SW 1271 (cell line): Measurements from ENCODE around the gene IL31RA.

Experiments
- DNase-seq, 2 experiments: peaks; one replicate each; lab custom pipeline; 2025; lab: John Stamatoyannopoulos, UW

The IL31RA gene

DNA sequence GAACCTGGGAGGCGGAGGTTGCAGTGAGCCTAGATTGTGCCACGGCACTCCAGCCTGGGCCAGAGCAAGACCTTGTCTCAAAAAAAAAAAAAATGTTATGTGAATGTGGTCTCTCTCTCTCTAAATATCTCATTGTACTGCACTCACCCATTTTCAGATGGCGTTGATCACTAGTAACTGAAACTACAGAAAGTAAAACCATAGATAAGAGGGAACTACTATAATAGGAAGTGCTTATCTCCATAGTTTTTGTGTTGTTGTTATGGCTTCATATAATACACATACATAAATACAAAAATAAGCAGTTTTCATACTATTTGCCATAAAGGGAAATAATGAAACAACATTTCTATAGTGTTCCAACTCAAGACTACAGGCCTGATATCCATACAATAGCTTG is 9.1 kb downstream of the IL31RA start:
- DNase-seq: no peak

DNA sequence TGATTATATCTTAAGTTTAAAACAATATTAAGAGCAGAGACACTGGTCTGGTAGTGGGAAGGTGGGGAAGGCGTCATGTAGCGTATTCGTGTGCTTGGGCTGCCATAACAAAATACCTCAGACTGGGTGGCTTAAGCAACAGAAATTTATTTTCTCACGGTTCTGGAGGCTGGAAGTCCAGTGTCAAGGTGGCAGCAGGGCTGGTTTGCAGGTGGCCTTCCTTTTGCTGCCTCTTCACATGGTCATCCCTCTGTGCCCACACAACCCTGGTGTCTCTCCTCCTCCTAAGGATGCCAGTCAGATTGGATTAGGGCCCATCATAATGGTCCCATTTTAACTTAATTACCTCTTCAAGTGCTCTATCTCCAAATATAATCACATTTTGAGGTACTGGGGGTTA is 9.6 kb downstream of the IL31RA start:
- DNase-seq: no peak

DNA sequence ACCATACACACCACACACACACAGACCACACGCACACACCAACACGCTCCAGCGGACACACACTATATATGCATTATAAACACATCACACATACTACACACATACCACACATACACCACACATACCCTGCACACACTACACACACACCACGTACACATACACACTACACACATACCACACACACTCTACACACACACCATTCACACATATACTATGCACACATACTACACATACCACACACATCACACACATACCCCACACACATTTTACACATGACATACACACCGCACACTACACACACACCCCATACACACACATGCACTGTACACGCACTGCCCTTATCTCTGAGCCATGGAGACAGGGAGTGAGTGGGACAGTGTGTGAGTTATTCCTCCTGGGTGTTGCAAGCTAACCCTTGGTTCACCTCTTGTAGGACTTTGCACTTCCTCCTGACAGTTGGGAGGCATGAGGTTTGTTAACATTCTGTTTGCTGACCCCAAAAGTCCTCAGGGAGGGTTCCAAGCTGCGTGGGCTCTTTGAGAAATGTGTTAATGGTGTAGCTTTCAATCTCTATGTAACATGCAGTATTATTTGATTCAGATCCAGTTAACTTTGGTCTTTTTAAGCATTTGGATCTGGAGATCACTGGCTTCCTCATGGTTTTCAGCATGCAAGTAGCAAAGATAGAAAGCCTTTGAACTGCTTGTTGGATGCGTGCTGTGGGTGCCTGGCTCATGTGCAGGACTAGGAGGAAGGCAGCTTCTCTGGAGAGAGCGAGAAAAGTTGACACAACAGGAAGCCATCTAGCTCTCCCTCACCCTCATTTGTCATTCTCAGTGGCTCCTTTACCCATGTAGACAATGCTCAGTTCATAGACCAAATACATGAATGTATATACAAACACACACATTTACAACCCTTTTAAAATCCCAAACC is 13.7 kb downstream of the IL31RA start:
- DNase-seq: no peak

DNA sequence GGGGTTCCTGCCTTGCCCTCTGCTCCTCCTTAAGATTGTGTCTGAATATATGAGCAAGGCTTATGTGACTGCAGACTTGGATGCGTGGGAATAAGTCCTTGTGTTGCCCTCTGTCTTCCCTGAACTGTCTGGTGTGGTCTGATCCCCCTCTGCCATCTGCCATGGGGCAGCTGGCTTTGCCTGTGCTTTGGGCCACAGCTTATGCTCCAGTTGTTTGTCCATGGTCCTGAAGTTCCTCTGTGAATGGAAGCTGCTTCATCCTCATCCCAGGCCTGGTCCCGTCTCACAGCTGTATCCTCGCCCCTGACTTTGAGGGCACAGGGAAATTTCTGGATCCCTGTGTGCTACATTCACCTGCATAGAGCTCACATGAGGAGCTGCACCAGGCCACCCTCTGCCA is 14.7 kb downstream of the IL31RA start:
- DNase-seq: no peak

DNA sequence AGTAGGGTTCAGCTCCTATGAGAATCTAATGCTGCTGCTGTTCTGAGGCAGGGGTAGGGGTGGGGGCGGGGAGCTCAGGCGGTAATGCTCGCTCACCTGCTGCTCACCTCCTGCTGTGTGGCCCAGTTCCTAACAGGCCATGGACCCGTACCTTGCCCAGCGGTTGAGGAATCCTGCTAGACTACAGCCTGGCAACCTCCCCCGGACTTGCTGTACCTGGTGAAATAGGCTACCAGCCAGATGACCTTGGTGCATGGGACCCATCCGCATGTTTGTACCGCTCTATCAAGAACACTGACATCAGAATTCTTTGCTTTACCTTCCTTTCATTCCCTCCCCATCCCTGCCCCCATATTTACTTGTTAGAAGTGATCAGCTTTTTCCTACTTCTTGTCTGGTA is 15.3 kb downstream of the IL31RA start:
- no peak for DNase-seq

DNA sequence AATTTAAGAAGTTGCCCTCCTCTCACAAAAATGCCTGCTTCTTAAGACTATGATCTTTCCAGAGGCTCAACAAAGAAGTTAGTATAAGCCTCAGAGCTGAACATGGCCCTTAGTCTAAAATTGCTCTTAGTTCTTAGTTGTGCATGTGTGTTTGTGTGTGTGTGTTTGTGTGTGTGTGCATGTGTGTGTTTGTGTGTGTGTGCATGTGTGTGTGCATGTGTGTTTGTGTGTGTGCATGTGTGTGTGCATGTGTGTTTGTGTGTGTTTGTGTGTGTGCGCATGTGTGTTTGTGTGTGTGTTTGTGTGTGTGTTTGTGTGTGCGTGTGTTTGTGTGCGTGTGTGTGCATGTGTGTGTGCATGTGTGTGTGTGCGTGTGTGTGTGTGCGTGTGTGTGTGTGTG is 15.8 kb downstream of the IL31RA start:
- DNase-seq: no peak

DNA sequence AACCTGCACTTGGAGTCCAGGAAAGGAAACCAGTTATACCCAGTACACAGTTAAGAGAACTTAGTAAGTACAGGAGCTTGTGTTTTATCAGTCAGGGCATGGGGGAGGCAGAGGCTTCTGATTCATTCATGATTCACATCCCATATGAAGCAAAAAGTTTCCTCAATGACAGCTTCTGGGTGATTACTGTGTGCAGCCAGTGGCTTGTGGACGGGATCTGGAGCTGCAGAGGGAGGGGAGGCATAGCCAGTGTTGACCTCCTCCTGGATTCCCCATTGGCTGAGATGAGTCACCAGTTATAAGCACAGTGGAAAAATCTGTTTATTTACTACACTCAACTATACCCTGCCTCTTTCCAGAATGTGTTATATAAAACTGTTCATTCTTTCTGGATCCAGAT is 17.7 kb downstream of the IL31RA start:
- peak; percentile 99 to 100 for DNase-seq

DNA sequence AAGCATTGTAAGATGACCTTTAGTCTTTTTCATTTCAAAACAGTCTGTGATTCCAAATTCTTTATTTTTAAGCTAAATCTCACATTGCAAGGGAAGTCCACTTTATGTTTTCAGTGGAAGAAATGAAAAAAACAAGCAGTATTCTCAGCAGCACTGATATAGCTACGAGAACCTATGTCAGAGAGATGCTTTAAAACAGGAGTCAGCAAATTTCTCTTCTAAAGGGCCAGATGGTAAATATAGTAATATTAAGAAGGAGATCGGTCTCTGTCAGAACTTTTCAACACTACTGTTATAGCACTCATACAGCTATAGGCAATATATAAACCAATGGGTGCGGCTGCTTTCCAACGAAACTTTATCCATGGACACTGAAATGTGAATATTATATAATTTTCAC is 18.7 kb downstream of the IL31RA start:
- DNase-seq: no peak

DNA sequence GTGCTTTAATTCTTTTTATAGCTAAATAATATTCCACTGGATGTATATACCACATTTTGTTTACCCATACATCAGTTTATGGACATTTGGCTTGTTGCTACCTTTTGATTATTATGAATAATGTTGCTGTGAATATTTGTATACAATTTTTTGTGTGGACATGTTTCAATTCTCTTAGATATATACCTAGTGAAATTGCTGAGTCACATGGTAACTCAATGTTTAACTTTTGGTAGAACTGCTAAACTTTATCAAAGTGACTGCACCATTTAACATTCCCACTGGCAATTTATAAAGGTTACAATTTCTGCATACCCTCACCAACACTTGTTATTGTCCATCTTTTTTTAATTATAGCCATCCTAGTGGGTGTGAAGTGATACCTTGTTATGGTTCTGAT is 22.1 kb downstream of the IL31RA start:
- no peak for DNase-seq

DNA sequence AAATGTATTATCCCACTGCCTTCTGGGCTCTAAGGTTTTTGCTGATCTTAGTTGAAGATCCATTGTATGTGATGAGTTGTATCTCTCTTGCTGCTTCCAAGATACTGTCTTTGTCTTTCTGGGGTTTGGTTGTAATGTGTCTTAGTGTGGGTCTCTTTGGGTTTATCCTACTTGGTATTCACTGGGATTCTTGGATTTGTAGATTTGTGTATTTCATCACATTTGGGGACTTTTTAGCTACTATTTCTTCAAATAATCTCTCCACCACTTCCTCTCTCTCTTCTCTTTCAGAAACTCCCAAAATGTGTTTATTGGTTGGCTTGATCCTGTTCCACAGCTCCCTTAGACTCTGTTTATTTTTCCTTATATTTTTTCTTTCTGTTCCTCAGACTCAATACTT is 26.5 kb downstream of the IL31RA start:
- DNase-seq: no peak

DNA sequence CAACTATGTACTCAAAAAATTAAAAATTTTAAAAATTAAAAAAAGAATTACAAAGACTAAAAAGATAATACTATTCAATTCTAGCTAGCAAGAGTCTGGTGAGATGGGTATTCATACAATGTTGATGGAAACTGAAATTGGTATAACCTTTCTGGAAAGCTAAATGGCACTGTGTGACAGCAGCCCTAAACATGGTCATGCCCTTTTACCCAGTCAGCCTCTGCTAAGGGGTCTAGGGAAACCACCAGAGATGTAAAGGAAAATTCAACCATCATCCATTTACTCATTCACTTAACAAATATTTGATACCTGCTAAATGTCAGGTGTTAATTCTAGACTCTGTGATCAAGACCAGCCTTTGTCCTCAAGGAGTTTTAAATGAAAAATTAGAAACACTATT is 29.3 kb downstream of the IL31RA start:
- DNase-seq: no peak

DNA sequence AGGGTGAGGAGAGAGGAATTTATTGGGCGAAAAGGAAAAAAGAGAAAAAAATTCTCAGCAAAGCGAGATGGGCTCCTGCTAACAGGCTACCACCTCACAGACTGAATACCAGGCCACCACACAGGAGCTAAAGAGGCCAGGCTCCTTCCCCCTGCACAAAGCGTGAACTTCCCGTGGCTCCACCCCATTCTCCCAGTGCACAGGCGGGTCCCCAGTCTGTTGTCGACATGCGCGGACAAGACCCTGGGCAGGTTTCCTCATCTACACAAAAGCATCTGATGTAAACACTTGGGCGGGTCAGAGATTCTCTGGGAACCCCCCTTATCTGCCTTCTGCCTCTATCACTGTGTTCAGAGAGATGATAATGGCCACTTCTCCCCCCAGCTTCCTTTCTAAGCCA is 34.2 kb downstream of the IL31RA start:
- DNase-seq: no peak

DNA sequence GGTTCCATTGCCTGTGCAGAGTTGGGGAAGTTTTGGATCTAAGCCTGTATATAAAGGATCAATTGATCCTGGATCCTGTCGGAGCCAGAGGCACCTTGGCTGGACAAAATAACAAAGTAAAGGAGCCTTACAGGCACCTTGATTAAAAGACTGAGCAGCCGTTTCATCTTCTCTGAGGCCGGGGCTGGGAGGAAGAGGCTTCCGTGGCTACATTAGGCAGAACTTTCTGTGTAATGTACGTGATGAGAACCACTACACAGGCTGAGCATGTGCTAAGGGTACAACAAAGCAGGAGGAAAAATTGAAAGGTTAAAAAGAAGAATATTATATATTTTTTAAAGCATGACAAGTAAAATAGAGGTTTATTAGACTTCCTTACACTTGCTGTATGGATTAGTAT is 37.0 kb downstream of the IL31RA start:
- no peak for DNase-seq

DNA sequence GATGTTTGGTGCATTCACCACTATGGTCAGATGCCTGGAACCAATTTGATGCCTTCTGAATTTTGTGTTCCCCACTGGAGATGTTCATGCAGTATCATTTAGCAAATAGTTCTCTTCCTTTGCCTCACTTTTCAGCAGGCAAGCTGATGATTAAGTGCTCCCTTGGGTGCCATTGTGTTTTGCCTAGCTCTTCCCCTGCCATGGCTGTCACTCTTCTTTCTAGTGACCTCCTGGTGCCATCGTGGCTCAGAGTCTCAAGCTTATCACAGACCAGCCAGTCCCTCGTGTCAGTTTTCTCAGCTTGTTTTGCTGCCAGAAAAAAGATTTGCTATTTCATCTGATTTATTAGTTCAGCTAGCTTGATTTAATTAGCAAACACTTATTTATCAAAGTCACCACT is 41.3 kb downstream of the IL31RA start:
- DNase-seq: no peak

DNA sequence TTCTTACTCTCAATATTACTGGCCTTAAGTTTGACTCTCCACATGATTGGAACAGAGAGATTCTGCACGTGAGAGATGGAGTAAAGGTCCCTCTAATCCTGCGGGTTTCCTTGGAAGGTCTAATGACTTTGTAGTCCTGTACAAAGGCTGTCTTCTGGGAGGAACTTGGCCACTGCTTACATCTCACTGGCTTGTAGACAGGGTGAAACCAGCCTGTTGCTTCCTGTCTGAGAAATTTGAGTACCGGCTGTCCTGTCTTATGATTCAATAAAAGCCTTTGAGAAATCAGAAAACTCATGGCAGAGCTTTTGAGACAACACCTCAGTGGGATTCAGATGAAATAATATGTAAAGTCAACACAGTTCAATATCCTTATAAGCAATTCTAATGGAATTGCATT is 43.0 kb downstream of the IL31RA start:
- no peak for DNase-seq

DNA sequence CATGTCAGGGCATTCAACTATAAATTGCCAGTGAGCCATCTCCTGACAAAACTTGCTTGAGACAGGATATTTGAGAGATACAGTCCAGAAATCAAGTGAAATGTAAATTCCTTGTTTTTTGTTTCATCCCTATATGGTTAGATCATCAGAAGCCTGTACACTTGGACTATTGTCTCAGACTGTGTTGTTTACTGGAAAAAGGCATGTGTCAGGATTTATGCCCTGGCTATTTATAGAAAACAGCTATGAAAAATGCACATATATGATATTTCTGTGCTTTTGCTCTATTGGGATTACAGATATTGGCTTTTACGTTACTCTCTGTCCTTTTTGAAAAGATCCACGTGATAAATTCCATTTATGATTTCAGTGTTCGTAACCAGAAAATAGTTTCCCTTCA is 44.2 kb downstream of the IL31RA start:
- DNase-seq: no peak

DNA sequence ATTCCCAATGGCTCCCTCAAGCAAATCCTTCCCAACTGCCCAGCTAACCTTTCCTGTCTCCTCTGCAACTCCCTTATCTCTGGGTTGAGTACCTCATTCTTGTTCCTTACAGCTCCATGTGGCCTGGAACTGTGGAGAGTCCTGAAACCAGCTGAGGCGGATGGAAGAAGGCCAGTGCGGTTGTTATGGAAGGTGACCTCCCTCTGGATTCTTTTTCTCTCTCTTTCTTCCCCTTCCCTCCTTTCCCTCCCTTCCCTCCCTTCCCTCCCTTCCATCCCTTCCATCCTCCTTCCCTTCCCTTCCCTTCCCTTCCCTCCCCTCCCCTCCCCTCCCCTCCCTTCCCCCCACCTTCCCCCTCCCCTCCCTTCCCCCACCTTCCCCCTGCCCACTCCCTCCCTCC is 45.1 kb downstream of the IL31RA start:
- no peak for DNase-seq

DNA sequence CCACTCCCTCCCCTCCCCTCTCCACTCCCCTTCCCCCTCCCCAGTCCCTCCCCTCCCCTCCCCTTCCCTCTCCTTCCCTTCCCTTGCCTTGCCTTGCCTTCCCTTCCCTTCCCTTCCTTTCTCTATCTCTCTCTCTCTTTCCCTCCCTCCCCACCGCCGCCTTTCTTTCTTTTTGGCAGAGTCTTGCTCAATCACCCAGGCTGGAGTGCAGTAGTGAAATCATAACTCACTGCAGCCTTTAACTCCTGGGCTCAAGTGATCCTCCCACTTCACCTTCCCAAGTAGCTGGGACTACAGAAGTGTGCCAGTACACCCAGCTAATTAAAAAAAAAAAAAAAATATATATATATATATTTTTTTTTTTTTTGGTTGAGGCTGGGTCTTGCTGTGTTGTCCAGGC is 45.5 kb downstream of the IL31RA start:
- no peak for DNase-seq

DNA sequence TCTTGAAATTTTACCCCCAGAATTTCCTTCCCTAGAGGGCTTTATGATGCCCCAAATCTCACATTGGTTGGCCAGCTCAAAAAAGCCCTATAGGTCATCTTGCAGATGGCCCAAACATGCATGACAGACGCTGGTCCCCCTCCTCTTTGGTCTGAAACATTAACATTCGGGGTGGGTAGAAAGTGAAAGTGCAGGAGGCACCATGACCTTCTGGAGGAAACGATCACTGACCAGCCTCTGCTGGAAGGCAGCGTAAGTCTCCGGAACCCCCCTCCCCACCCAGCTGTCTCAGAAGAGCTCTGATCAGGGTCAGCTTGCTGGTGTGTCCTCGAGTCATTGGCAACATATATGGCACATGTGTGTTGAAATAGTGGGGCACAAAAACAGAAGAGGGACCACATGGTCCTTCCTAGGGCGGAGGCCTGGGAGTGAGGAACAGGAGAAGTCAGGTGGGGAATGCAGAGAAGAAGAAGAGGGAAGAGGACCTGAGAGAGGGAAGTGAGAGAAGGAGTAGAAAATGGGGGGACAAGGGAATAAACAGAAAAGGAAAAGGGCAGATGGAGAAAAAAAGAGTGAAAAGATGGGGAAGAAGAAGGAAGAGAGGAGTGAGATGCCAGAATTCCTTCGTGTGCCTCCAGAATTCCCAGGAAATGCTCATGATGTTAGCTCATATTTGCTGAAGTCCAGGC is 46.2 kb downstream of the IL31RA start:
- DNase-seq: no peak

DNA sequence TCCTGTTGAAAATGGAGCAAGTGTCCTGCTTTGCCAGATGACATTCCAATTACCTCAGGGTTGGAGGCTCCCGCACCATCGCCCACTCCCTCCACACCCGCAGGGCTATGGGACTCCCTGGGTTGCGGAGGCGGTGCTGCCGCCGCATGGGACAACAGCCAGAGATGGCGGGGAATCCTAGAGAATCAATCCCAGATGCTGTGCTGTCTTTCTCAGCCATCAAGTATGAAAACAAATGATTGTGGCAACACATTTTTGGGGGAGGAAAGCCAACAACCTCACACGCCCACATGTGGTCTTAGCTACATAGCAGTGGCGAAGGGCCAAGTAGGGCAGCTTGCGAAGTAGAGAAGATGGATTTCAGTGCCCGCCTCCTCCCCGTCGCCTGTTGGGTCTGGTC is 46.7 kb downstream of the IL31RA start:
- DNase-seq: no peak

DNA sequence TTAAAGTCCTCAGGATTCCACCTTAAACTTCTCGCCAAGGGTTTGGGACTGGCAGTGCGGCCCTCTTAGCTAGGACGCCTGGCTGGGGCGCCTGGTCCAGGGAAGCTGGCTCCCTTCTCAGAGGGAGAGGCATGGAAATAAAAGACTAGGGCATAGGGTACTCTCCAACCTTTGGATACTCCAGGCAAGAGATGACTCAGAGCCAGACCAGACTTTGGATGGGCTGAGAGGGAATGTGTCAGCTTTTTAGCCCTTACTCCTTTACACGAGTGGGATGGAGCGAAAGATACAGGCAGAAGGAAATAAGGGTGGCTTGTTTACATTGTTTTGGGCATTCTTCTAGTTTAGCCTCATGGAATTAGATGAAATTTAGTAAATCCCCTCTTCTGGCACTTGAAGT is 48.2 kb downstream of the IL31RA start:
- no peak for DNase-seq

DNA sequence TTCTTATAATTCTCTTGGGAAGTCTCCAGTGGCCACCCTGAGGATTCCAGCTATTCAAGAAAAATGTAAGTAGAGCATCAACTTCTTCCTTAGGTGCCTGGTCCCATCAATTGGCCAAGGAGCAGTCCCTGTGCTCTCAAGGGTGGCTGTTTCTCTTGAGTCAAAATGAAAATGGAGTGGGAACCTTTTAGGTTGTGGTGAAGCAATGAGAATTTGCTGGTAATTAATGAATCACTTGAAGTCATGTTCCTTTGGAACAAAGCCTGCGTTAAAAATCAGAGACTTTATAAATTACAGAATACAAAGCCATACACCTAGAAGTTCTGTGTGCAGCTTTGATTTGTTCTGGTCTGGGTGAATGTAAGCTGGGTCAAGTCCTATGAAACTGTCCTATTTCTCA is 48.9 kb downstream of the IL31RA start:
- DNase-seq: no peak

DNA sequence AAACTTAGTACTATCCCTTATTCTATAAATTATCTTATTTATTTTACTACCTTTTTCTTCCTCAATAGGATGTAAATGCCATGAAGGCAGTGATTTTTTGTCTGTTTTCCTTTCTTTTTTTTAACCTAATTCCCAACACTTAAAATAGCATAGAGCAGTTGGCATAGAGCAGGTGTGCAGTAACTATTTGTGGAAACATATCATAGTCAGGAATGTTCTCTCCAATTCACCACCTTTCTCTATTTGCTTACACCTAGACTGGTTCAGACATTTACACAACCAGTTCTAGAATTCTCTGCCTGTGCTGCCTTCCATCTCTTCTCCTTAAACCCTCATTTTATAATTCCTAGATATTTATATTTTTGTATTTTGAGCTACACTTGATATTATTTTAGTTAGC is 49.6 kb downstream of the IL31RA start:
- no peak for DNase-seq

DNA sequence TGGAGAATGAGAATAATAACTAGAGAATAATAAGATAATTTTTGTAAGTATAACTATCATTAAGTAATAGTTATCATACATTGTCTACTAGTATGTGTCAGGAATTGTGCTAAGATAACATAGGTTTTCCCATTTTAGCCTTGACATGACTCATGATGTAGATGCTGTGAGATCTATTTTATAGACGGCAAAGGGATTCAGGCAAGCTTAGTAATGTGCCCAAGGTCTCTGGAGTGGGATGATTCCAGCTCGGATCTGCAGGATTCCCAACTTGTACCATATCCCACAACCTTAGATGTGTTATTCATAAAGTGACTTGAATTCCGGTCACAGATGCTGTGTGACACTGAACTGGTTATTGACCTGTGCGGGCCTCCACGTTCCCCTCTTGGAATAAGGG is 51.5 kb downstream of the IL31RA start:
- no peak for DNase-seq
